Caki2 (cell line): ENCODE results near the gene ARIH1. TPM values are rescaled to one million over a fixed set of nuclear protein-coding genes. Genes with fewer than 3 reads are reported as not detected.
"Not testable (repeated sequence)": the region's sequence is repeated elsewhere in the genome, so short reads cannot be mapped to it uniquely, and the experiment has no call there.

Experiments
- DNase-seq: peaks from one replicate; pipeline ENCODE4 v3.0.0-alpha.2; 2015; ENCODE audit warnings: low read depth
- in situ Hi-C: cut with HindIII; loops from 2 replicates; pipeline ENCODE4 v1.10.0; 2016; ENCODE audit warnings: low sequenced_read_pairs, low pct_unique_long_range_greater_than_20kb, mixed read lengths
- total RNA-seq: library from RNA; depleted of rRNA; stranded (reverse); fragments of >200 nt; shearing (Covaris generic); gene quantifications from 2 replicates; pipeline ENCODE4 v1.2.3, GENCODE V29; 2014; ENCODE audit warnings: low replicate concordance

Gene ARIH1
- total RNA-seq, 1 experiment from 2014 or later = 31.0 TPM

GRCh38 chr15:72585025-72585424, 110.9 kb downstream of the ARIH1 start:
- DNase-seq = no peak
- in situ Hi-C loops = no loop called here

GRCh38 chr15:72585476-72586058, 111.4 kb downstream of the ARIH1 start:
- in situ Hi-C loops = no loop called here
- no peak for DNase-seq

GRCh38 chr15:72588096-72588495, 114.0 kb downstream of the ARIH1 start:
- in situ Hi-C loops = no loop called here

GRCh38 chr15:72590427-72590826, 116.3 kb downstream of the ARIH1 start:
- DNase-seq = no peak
- in situ Hi-C loops = no loop called here

More at GRCh38 chr15:72588096-72588495, 114.0 kb downstream of the ARIH1 start:
- DNase-seq = no peak

- in situ Hi-C loops = no loop called here
- no peak for DNase-seq
Measured at GRCh38 chr15:72591361-72591760, 117.2 kb downstream of the ARIH1 start.

GRCh38 chr15:72592097-72592496, 118.0 kb downstream of the ARIH1 start:
- in situ Hi-C loops = no loop called here
- no peak for DNase-seq

GRCh38 chr15:72592676-72593075, 118.5 kb downstream of the ARIH1 start:
- in situ Hi-C loops = no loop called here
- DNase-seq = no peak

GRCh38 chr15:72593838-72594237, 119.7 kb downstream of the ARIH1 start:
- no peak for DNase-seq
- in situ Hi-C loops = no loop called here

GRCh38 chr15:72599855-72600464, 125.8 kb downstream of the ARIH1 start:
- in situ Hi-C loops = no loop called here

GRCh38 chr15:72604794-72605193, 130.7 kb downstream of the ARIH1 start:
- DNase-seq = peak; percentile 32
- in situ Hi-C loops = no loop called here

More at GRCh38 chr15:72599855-72600464, 125.8 kb downstream of the ARIH1 start:
- peak; percentile 30 for DNase-seq

- in situ Hi-C loops, DNase-seq: not testable (repeated sequence)
Measured at GRCh38 chr15:72608084-72608483, 134.0 kb downstream of the ARIH1 start.

- in situ Hi-C loops = no loop called here
- no peak for DNase-seq
Measured at GRCh38 chr15:72609862-72610261, 135.7 kb downstream of the ARIH1 start.

- DNase-seq, in situ Hi-C loops: not testable (repeated sequence)
Measured at GRCh38 chr15:72612324-72612723, 138.2 kb downstream of the ARIH1 start.

- in situ Hi-C loops = no loop called here
- no peak for DNase-seq
Measured at GRCh38 chr15:72614810-72615532, 140.8 kb downstream of the ARIH1 start.

- DNase-seq, in situ Hi-C loops: not testable (repeated sequence)
Measured at GRCh38 chr15:72615533-72616233, 141.6 kb downstream of the ARIH1 start.

- DNase-seq = no peak
- in situ Hi-C loops = no loop called here
Measured at GRCh38 chr15:72616491-72617210, 142.5 kb downstream of the ARIH1 start.

GRCh38 chr15:72623854-72624253, 149.7 kb downstream of the ARIH1 start:
- DNase-seq, in situ Hi-C loops: not testable (repeated sequence)

- DNase-seq, in situ Hi-C loops: not testable (repeated sequence)
Measured at GRCh38 chr15:72626153-72626552, 152.0 kb downstream of the ARIH1 start.
